Measurements from ENCODE around the gene PRDX6. TPM values are rescaled to one million over a fixed set of nuclear protein-coding genes. Genes with fewer than 3 reads are reported as not detected.

PRDX6 gene
- total RNA-seq, 1 experiment from 2014 or later: 270 TPM

- BruUV-seq (replicated peaks): no TSS peak
- no peaks in the 10 kb centered on the region for H3K9me3 ChIP-seq (ENCODE audit: low read depth, low read length, poor library complexity, severe bottlenecking)
- intact Hi-C loops (cut with micrococcal nuclease; ENCODE audit: unreplicated experiment): no loop called here
- TF ChIP-seq CTCF (conservative IDR thresholded peaks at IDR 0.05; ENCODE audit: low read depth, low read length) (no peak), EZH2 (IDR thresholded peaks at IDR 0.05; ENCODE audit: borderline replicate concordance, low read depth, low read length, poor library complexity, severe bottlenecking) (no peak)
- no peaks in the 10 kb centered on the region for H3K27me3 ChIP-seq (replicated peaks; ENCODE audit: insufficient read depth, low read depth, low read length, poor library complexity)
- POLR2A ChIA-PET (ENCODE audit: low non-redundant PET): no interaction called here
- no peaks in the 10 kb centered on the region for H3K36me3 ChIP-seq (ENCODE audit: insufficient read depth, low read length, poor library complexity, severe bottlenecking)
- no peaks in the 10 kb centered on the region for H3K4me1 ChIP-seq (ENCODE audit: insufficient read depth, low read length, poor library complexity, severe bottlenecking)
- no peak for DNase-seq (ENCODE audit: low spot score)
- H3K4me3 ChIP-seq (ENCODE audit: low read depth, low read length, poor library complexity, severe bottlenecking): no peak overlapping the region
- H3K27ac ChIP-seq (ENCODE audit: low read depth, low read length, poor library complexity, severe bottlenecking): no peak overlapping the region
- CTCF ChIA-PET: no interaction called here
Measured at GRCh38 chr1:173529106-173529505, 52.0 kb downstream of the PRDX6 start.

- intact Hi-C loops (cut with micrococcal nuclease; ENCODE audit: unreplicated experiment): no loop called here
- Histone ChIP-seq H3K36me3 (ENCODE audit: insufficient read depth, low read length, poor library complexity, severe bottlenecking) (no peaks in the 10 kb centered on the region), H3K9me3 (ENCODE audit: low read depth, low read length, poor library complexity, severe bottlenecking) (no peaks in the 10 kb centered on the region), H3K4me1 (ENCODE audit: insufficient read depth, low read length, poor library complexity, severe bottlenecking) (no peaks in the 10 kb centered on the region), H3K27ac (ENCODE audit: low read depth, low read length, poor library complexity, severe bottlenecking) (no peak overlapping the region), H3K27me3 (replicated peaks; ENCODE audit: insufficient read depth, low read depth, low read length, poor library complexity) (no peaks in the 10 kb centered on the region), H3K4me3 (ENCODE audit: low read depth, low read length, poor library complexity, severe bottlenecking) (no peak overlapping the region)
- CTCF ChIA-PET: no interaction called here
- no TSS peak for BruUV-seq (replicated peaks)
- TF ChIP-seq CTCF (conservative IDR thresholded peaks at IDR 0.05; ENCODE audit: low read depth, low read length) (no peak), EZH2 (IDR thresholded peaks at IDR 0.05; ENCODE audit: borderline replicate concordance, low read depth, low read length, poor library complexity, severe bottlenecking) (no peak)
- POLR2A ChIA-PET (ENCODE audit: low non-redundant PET): no interaction called here
- DNase-seq (ENCODE audit: low spot score): no peak
Measured at GRCh38 chr1:173530795-173531693, 53.9 kb downstream of the PRDX6 start.

- Histone ChIP-seq H3K4me3 (ENCODE audit: low read depth, low read length, poor library complexity, severe bottlenecking) (no peak overlapping the region), H3K9me3 (ENCODE audit: low read depth, low read length, poor library complexity, severe bottlenecking) (no peaks in the 10 kb centered on the region), H3K27ac (ENCODE audit: low read depth, low read length, poor library complexity, severe bottlenecking) (no peak overlapping the region), H3K27me3 (replicated peaks; ENCODE audit: insufficient read depth, low read depth, low read length, poor library complexity) (no peaks in the 10 kb centered on the region), H3K4me1 (ENCODE audit: insufficient read depth, low read length, poor library complexity, severe bottlenecking) (no peaks in the 10 kb centered on the region), H3K36me3 (ENCODE audit: insufficient read depth, low read length, poor library complexity, severe bottlenecking) (no peaks in the 10 kb centered on the region)
- POLR2A ChIA-PET (ENCODE audit: low non-redundant PET): interaction anchor here (0.6 kb wide), 1 partner anchor 19 kb away, joined by 13 read pairs; no protein-coding TSS in a partner anchor
- DNase-seq (ENCODE audit: low spot score): no peak
- no TSS peak for BruUV-seq (replicated peaks)
- CTCF ChIA-PET: no interaction called here
- no peak for TF ChIP-seq CTCF (conservative IDR thresholded peaks at IDR 0.05; ENCODE audit: low read depth, low read length)
- no peak for TF ChIP-seq EZH2 (IDR thresholded peaks at IDR 0.05; ENCODE audit: borderline replicate concordance, low read depth, low read length, poor library complexity, severe bottlenecking)
- intact Hi-C loops (cut with micrococcal nuclease; ENCODE audit: unreplicated experiment): no loop called here
Measured at GRCh38 chr1:173532237-173532636, 55.1 kb downstream of the PRDX6 start.
